Activated T-cell treated with anti-CD3 and anti-CD28 coated beads, Interleukin-2, amount 50 U/mL, for 72 hours (primary cell): ENCODE results near the gene AGXT2. TPM values are rescaled to one million over a fixed set of nuclear protein-coding genes. Genes with fewer than 3 reads are reported as not detected.
A peak's percentile ranks its signal among the peaks of the same experiment; 100 is the strongest.
"Not testable (repeated sequence)": the region's sequence is repeated elsewhere in the genome, so short reads cannot be mapped to it uniquely, and the experiment has no call there.

Experiments used
- ATAC-seq, 2 donors: fragments of 150-1000 bp; cut with Tn5 transposase; replicated peaks in 1 of 2; 2 replicates each; pipeline ENCODE4 v1.10.0; 2021; ENCODE audit warnings: moderate library complexity in 2 of 2, mild to moderate bottlenecking in 1 of 2
- DNase-seq, 2 donors: peaks; one replicate each; pipeline ENCODE4 v3.0.0; 2021 to 2022; ENCODE audit warnings: mixed read lengths in 1 of 2
- H3K27ac Mint-ChIP-seq: one replicate; pipeline ENCODE4 v1.8.0; 2022; ENCODE audit warnings: mild to moderate bottlenecking, moderate library complexity, mixed read lengths
- H3K27me3 Mint-ChIP-seq: one replicate; pipeline ENCODE4 v1.8.0; 2022; ENCODE audit warnings: low read depth, mixed read lengths
- H3K36me3 Mint-ChIP-seq, 2 donors: one replicate each; pipeline ENCODE4 v1.8.0; 2022; ENCODE audit warnings: mixed read lengths in 2 of 2, mild to moderate bottlenecking in 1 of 2; ENCODE audit not compliant: insufficient read depth in 2 of 2
- H3K4me1 Mint-ChIP-seq: one replicate; pipeline ENCODE4 v1.8.0; 2022; ENCODE audit warnings: low read depth, mixed read lengths
- H3K4me3 Mint-ChIP-seq, 2 donors: one replicate each; pipeline ENCODE4 v1.8.0; 2022; ENCODE audit warnings: mild to moderate bottlenecking in 2 of 2, mixed read lengths in 2 of 2, moderate library complexity in 2 of 2
- H3K9me3 Mint-ChIP-seq, 2 donors: one replicate each; pipeline ENCODE4 v1.8.0; 2022; ENCODE audit warnings: mixed read lengths in 2 of 2
- total RNA-seq, 2 donors: library from RNA; stranded (reverse); gene quantifications; one replicate each; pipeline ENCODE4 v1.2.3, GENCODE V29; 2022

The AGXT2 gene
- total RNA-seq, 2 donors from 2014 or later = not detected

DNA sequence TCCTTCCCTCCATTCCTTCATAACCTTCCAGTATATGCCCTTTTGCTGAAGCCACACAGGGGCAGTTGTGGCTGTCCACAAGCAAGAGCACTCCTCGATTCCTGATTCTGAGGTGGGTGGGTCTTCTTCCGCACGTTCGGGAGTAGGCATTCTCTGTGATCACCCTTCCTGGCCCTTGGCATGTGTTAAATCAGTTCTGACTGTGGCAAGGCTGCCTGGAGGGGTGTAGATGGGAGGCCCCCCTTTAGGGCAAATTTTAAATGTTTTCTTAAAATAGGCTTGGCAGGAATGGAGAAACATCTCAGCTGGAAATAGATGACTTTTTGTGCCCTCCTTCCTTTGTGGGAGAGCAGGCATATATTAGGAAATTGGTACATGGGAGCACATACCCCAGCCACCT lies 3.1 kb downstream of the AGXT2 start:
- ATAC-seq (no peak), DNase-seq (no peak)
- H3K4me3 Mint-ChIP-seq = no peak overlapping the region
- H3K9me3 Mint-ChIP-seq = no peaks in the 10 kb centered on the region
- no peak overlapping the region for H3K27ac Mint-ChIP-seq
- no peaks in the 10 kb centered on the region for H3K36me3 Mint-ChIP-seq
- no peaks in the 10 kb centered on the region for H3K4me1 Mint-ChIP-seq
- H3K27me3 Mint-ChIP-seq = peaks cover 30% of the 10 kb centered on the region

DNA sequence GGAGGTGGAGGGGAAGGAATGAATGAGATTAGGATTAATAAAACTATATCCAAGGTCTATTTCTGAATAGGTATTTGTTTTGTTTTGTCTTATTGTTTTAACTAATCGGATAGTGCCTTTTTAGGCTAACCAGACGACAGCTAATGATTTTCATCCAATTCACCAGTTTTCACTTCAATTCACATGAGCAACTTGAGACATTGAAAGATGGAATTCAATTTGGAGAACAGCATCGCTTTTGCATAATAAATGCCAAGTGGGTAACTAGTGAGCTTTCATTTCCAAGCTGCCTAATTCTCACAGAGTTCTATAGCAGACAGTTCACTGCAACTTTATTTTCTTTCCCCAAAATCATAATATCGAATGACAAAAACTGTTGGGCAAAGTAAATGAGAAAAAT lies 5.0 kb downstream of the AGXT2 start:
- no peaks in the 10 kb centered on the region for H3K4me1 Mint-ChIP-seq

DNA sequence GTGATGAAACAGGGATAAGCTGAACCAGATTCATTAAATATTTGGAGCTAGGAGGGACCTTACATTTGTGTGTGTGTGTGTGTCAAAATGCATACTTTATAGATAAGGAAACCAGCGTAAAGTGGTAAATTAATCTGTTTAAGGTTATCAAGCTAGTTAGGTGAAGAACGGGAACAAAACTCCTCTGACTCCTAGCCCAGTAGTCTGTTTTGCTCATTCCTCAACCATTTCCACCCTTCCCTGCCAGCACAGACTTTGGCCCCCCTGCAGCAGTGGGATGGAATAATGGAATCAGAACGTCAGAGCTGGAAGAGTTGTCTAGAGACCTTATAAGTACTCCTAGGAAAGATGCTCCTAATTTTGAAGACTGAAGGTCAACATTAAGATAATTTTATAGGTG lies 6.5 kb downstream of the AGXT2 start:
- H3K27ac Mint-ChIP-seq = no peak overlapping the region
- DNase-seq (no peak), ATAC-seq (no peak)
- no peaks in the 10 kb centered on the region for H3K4me1 Mint-ChIP-seq
- H3K4me3 Mint-ChIP-seq = no peak overlapping the region
- no peaks in the 10 kb centered on the region for H3K9me3 Mint-ChIP-seq
- no peaks in the 10 kb centered on the region for H3K36me3 Mint-ChIP-seq
- H3K27me3 Mint-ChIP-seq = peaks cover 41% of the 10 kb centered on the region

More for the DNA sequence above, 5.0 kb downstream of the AGXT2 start:
- H3K9me3 Mint-ChIP-seq = no peaks in the 10 kb centered on the region
- no peaks in the 10 kb centered on the region for H3K36me3 Mint-ChIP-seq
- DNase-seq (no peak), ATAC-seq (no peak)
- H3K4me3 Mint-ChIP-seq = no peak overlapping the region
- peaks cover 37% of the 10 kb centered on the region for H3K27me3 Mint-ChIP-seq
- no peak overlapping the region for H3K27ac Mint-ChIP-seq

DNA sequence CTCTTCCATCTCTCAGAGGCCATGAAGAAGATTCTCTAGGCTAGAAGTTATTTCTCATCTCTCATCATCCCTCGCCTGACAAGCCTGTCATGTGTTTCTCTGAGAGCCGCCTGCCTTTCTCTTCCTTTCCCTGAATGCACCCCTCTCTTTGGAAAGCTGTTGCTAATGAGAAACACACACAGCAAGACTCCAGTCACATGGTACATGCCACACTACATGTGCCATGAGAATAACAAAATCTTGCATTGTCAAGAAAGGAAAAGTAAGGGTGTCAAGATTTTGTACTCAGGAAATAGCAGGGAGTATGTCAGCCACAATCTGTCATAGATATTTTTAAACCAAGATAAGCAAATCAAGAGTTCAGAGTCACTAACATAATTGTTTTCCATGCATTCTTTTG lies 8.9 kb downstream of the AGXT2 start:
- H3K4me1 Mint-ChIP-seq = no peaks in the 10 kb centered on the region
- H3K27me3 Mint-ChIP-seq = peaks cover 50% of the 10 kb centered on the region
- no peak overlapping the region for H3K4me3 Mint-ChIP-seq
- H3K36me3 Mint-ChIP-seq = no peaks in the 10 kb centered on the region
- no peak for ATAC-seq
- DNase-seq = no peak
- H3K9me3 Mint-ChIP-seq = no peaks in the 10 kb centered on the region
- no peak overlapping the region for H3K27ac Mint-ChIP-seq

DNA sequence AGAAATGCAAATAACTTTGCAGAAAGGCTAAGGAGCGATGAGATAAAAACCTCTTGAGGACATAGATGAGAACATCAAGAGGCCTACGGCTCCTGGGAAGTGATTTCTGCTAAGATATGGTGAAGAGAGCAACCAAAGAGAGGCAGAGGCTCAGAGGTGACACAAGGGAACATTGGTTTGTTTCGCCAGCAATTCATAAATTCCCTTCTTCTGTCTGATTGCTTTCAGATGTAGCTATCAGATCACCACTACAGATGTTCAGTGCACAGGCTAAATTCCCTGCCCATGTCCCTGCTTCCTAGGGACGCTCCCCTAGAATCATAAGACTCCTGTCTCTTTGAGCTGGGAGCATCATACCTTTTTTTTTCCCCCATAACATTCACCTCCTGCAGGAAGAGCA lies 11.2 kb downstream of the AGXT2 start:
- Mint-ChIP-seq H3K9me3 (no peaks in the 10 kb centered on the region), H3K27me3 (peaks cover 56% of the 10 kb centered on the region), H3K36me3 (no peaks in the 10 kb centered on the region), H3K27ac (no peak overlapping the region), H3K4me3 (no peak overlapping the region), H3K4me1 (no peaks in the 10 kb centered on the region)
- ATAC-seq (no peak), DNase-seq (no peak)

DNA sequence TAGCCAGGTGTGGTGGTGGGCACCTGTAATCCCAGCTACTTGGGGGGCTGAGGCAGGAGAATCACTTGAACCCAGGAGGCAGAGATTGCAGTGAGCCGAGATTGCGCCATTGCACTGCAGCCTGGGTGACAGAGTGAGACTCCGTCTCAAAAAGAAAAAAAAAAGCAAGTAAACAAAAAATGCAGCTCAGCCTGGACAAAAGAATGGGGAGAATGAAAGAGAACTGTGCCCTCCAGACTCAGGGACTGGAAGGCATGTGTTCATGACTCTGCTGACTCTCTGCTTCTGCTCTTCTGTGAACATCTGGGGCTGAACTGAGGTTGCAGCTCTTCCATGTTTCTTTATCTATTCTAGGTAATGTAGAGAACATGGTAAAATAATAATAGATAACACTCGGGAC lies 11.8 kb downstream of the AGXT2 start:
- not testable (repeated sequence) for H3K4me3 Mint-ChIP-seq, ATAC-seq, H3K36me3 Mint-ChIP-seq, DNase-seq, H3K9me3 Mint-ChIP-seq, H3K4me1 Mint-ChIP-seq, H3K27ac Mint-ChIP-seq
- H3K27me3 Mint-ChIP-seq = peaks cover 50% of the 10 kb centered on the region

DNA sequence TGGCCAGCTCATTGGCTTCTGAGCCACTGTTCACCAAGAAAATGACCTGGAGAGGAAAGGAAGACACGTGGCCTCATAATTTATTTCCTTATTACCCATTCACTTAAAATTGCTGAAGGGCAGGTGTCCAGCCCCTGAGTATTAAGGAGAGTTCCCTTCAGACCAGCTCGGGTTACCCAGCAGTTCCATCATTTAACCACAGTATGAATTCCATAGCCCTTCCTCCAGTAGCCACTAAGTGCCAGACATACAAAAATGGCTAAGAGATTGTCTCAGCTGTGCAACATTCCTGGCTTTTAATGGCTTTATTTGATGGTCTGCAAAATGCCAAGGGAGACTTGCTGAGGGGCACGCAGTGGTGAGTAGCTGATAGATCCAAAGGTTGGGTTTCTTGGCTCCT lies 12.5 kb downstream of the AGXT2 start:
- DNase-seq (no peak), ATAC-seq (no peak)
- Mint-ChIP-seq H3K27ac (no peak overlapping the region), H3K36me3 (no peaks in the 10 kb centered on the region), H3K4me1 (no peaks in the 10 kb centered on the region), H3K4me3 (no peak overlapping the region), H3K27me3 (peaks cover 43% of the 10 kb centered on the region), H3K9me3 (no peaks in the 10 kb centered on the region)

DNA sequence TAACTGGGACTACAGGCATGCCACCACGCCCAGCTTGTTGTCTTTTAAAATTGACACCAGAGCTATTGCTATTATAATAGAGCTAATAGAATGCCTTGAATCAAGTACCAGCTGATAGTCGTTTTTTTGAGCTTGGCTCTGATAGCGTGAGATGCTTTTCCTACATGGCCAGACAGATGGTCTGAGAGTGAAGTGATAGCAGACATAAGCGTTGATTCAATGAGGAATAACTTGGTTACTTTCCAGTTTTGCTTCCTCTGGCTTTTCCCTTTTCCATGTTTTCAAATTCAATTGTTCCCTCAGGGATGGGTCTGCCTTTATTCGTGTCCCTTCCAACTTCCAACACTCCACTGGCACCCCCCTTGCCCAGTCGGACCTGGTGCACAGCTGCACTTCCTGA lies 15.4 kb downstream of the AGXT2 start:
- Mint-ChIP-seq H3K4me1 (peaks cover 9% of the 10 kb centered on the region), H3K9me3 (no peaks in the 10 kb centered on the region), H3K36me3 (no peaks in the 10 kb centered on the region), H3K27me3 (peaks cover 42% of the 10 kb centered on the region), H3K4me3 (no peak overlapping the region), H3K27ac (no peak overlapping the region)
- ATAC-seq (no peak), DNase-seq (no peak)

DNA sequence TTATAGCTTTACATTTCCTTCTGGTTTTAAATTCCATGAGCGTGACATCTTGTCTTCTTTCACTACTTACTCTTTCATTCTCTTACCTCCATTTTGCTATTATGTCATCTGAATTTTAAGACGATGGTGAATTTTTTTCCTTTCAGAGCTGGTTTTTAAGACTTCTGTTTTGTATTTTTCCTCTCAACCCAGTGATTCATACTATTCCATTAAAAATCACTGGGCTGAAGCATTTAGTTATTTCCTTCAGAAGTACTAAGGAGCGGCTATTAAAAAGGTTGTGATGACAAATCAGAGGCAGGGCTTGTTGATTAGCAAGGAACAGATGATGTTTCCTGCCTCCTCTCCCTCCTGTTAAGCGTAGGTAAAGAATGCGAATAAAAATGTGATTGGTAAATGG lies 16.5 kb downstream of the AGXT2 start:
- no peak overlapping the region for H3K4me3 Mint-ChIP-seq
- H3K36me3 Mint-ChIP-seq = no peaks in the 10 kb centered on the region
- DNase-seq (no peak), ATAC-seq (no peak)
- no peaks in the 10 kb centered on the region for H3K9me3 Mint-ChIP-seq
- H3K27me3 Mint-ChIP-seq = peaks cover 34% of the 10 kb centered on the region
- H3K4me1 Mint-ChIP-seq = peaks cover 9% of the 10 kb centered on the region
- H3K27ac Mint-ChIP-seq = no peak overlapping the region

DNA sequence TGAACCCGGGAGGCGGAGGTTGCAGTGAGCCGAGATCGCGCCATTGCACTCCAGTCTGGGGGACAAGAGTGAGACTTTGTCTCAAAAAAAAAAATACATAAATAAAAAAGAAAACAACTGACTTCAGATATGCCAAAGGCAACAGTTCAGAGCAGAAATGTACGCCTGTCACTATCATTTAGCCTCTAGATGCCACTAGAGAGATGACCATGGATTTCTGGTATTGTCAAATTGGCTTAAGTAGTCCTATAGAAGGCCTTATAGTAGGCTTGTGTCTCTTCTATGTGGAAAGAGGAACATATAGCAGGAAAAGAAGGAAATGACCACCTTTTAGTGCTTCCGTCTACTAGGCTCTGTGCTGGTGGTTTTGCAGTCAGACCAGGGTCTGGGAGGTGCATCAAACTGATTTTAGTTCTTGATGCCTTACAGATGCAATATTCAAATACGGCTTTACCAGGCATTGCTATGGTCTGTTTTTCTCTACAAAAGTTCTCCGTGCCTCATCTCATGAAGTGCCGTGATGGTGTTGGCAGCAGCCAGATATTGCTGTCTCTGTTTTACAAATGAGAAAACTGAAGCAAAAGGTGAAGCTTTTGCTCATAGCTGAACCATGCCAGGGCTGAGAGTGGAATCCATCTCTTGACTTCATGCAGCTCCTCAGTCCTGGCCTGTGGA lies 17.2 kb downstream of the AGXT2 start:
- Mint-ChIP-seq H3K27me3 (peaks cover 31% of the 10 kb centered on the region), H3K36me3 (no peaks in the 10 kb centered on the region), H3K4me1 (peaks cover 9% of the 10 kb centered on the region), H3K4me3 (no peak overlapping the region), H3K9me3 (no peaks in the 10 kb centered on the region), H3K27ac (no peak overlapping the region)
- ATAC-seq (no peak), DNase-seq (no peak)

DNA sequence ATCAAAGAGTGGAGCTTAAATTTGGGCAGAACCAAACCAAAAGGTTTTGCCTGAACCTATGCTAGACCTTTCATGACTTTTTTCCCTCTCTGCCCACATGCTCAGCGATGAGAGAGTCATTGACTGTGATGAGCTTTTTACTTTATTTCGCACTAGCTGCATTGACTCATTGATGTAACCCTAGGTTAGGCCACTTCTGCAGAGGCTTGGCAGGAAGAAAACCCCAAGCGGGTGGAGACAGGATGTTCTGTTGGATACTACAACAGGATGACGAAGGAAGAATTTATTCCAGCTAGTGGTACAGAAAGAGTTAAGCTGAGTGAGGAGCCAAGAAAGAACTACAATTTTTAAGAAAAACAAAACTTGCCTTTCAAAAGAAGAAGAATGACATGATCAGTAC lies 18.4 kb downstream of the AGXT2 start:
- Mint-ChIP-seq H3K27me3 (peaks cover 25% of the 10 kb centered on the region), H3K9me3 (no peaks in the 10 kb centered on the region), H3K4me1 (peaks cover 9% of the 10 kb centered on the region), H3K36me3 (no peaks in the 10 kb centered on the region), H3K27ac (no peak overlapping the region), H3K4me3 (no peak overlapping the region)
- peak in 1 of 2 donors; percentile 3 for DNase-seq
- ATAC-seq = peak in 1 of 2 donors; percentile 55

DNA sequence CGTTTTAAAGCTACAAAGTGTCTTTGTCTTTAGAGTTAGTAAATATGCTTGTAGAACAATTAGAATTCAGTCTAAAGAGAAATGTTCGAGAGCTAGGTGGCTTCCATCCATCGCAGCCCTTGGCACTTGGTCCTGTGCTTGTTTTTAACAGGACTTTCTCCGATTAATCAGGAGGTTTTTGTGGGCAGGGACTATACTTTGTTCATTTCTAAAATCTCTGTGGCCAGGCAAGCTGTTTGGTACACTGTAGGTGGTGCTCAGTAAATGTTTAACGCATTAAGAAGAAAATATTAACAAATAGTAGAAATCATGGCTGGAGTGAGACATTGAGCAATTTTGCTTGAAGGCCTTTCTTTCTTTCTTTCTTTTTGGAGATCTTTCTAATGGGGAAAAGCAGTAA lies 20.8 kb downstream of the AGXT2 start:
- Mint-ChIP-seq H3K4me1 (peaks cover 9% of the 10 kb centered on the region), H3K4me3 (no peak overlapping the region), H3K27ac (no peak overlapping the region), H3K27me3 (peaks cover 18% of the 10 kb centered on the region), H3K9me3 (no peaks in the 10 kb centered on the region), H3K36me3 (no peaks in the 10 kb centered on the region)
- no peak for DNase-seq
- ATAC-seq = no peak

DNA sequence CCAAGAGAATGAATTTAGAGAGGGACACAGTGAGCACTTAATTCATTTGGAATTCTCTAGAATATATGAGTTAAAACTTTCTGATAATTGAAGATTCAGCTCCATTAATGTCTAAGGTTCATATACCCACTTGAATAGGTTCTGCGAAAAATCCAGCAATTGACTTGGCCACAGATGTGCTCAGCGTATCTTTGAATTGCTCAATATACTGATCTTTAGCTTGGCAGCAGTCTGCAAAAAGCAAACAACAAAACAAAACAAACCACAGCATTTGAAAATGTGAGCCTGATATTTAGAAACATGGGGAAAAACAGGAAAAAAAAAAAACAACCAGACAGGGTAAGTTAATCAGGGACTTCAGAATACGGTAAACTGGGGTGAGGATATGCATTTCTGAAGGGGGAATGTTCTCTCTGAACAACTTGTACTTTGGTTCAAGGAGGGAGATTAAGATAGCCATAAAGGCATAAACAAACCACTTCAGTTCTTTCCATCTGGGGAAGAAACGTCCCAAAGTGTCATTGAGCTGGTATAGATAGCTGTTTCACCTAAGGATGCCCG lies 21.4 kb downstream of the AGXT2 start:
- Mint-ChIP-seq H3K27me3 (peaks cover 18% of the 10 kb centered on the region), H3K4me3 (no peak overlapping the region), H3K36me3 (no peaks in the 10 kb centered on the region), H3K4me1 (peaks cover 9% of the 10 kb centered on the region), H3K9me3 (no peaks in the 10 kb centered on the region), H3K27ac (no peak overlapping the region)
- ATAC-seq (no peak), DNase-seq (no peak)

DNA sequence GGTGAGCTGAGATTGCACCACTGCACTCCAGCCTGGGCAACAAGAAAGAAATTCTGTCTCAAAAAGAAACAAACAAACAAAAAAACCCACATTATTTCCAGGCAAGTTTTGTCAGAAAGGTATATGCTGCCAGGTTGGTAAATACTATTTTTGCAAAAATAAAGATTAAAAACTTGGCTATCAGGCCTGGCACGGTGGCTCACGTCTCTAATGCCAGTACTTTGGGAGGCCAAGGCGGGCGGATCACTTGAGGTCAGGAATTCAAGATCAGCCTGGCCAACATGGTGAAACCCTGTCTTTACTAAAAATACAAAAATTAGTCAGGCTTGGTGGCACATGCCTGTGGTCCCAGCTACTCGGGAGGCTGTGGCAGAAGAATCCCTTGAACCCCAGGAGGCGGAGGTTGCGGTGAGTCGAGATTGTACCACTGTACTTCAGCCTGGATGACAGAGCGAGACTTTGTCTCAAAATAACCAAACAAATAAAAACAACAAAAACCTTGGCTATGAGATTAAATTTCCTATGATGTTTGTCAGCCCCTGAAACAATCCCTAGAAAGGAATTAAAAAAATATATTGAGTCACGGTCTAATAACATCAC lies 22.7 kb downstream of the AGXT2 start:
- Mint-ChIP-seq H3K4me1 (peaks cover 9% of the 10 kb centered on the region), H3K27me3 (peaks cover 18% of the 10 kb centered on the region), H3K36me3 (no peaks in the 10 kb centered on the region), H3K9me3 (no peaks in the 10 kb centered on the region), H3K4me3 (no peak overlapping the region), H3K27ac (no peak overlapping the region)
- DNase-seq (no peak), ATAC-seq (no peak)
